OCI-LY3 (cell line): ENCODE measurements around the gene TMEM8B.

ENCODE experiments used
- EZH2phosphoT487 ChIP-seq: fragments of 200-600 bp; shearing (Covaris generic); IDR thresholded peaks from 2 replicates; pipeline ENCODE4 v1.6.1; 2018; ENCODE audit warnings: antibody characterized with exemption, mixed run types, low read depth
- TF ChIP-seq, protein P1 (sequence below): fragments of 200-600, 300-600 bp; sonication (generic); IDR thresholded peaks from 2 replicates; pipeline ENCODE4 v1.5.1; 2014; ENCODE audit warnings: antibody characterized with exemption, low read length, low read depth

DNA sequence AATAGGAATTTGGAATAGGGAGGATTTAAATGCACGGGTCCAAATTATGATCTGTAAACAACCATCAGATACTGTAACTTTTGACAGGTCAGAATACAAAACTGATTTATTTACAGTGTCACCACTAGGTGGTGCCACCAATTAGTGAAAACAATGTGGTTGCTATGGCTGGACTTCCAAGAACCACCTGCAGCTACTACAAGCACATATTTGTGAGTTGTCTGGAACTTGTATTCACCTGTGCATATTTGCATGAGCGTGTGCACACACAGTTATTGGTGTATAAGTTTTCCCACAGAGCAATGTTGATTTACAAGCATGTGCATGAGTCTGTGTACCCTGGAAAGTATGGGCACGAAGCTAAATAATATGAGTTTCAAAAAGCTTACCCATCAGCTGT, 74.0 kb downstream of the TMEM8B start:
- TF ChIP-seq, protein P1, sequence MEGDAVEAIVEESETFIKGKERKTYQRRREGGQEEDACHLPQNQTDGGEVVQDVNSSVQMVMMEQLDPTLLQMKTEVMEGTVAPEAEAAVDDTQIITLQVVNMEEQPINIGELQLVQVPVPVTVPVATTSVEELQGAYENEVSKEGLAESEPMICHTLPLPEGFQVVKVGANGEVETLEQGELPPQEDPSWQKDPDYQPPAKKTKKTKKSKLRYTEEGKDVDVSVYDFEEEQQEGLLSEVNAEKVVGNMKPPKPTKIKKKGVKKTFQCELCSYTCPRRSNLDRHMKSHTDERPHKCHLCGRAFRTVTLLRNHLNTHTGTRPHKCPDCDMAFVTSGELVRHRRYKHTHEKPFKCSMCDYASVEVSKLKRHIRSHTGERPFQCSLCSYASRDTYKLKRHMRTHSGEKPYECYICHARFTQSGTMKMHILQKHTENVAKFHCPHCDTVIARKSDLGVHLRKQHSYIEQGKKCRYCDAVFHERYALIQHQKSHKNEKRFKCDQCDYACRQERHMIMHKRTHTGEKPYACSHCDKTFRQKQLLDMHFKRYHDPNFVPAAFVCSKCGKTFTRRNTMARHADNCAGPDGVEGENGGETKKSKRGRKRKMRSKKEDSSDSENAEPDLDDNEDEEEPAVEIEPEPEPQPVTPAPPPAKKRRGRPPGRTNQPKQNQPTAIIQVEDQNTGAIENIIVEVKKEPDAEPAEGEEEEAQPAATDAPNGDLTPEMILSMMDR: peak; percentile 75
- TF ChIP-seq EZH2phosphoT487: no peak
